HUES64 (cell line): ENCODE results near the gene AQP4.

Experiments used
- H3K27ac ChIP-seq: 2 replicates; pipeline ENCODE4 v1.7.0; 2013; ENCODE audit warnings: low read depth, low read length, inconsistent platforms
- H3K27me3 ChIP-seq: 2 replicates; pipeline ENCODE4 v1.6.1; 2013; ENCODE audit warnings: mild to moderate bottlenecking, low read length; ENCODE audit not compliant: insufficient read depth
- H3K36me3 ChIP-seq: 2 replicates; pipeline ENCODE4 v1.6.1; 2013; ENCODE audit warnings: mild to moderate bottlenecking, low read length; ENCODE audit not compliant: insufficient read depth
- H3K4me1 ChIP-seq: 2 replicates; pipeline ENCODE4 v1.6.1; 2013; ENCODE audit warnings: mild to moderate bottlenecking, low read length, moderate library complexity; ENCODE audit not compliant: insufficient read depth
- H3K4me3 ChIP-seq: 2 replicates; pipeline ENCODE4 v1.5.1; 2013; ENCODE audit warnings: mild to moderate bottlenecking, low read length, moderate library complexity
- H3K9ac ChIP-seq: 2 replicates; pipeline ENCODE4 v1.6.1; 2013; ENCODE audit warnings: mild to moderate bottlenecking, low read depth, low read length
- H3K9me3 ChIP-seq: 2 replicates; pipeline ENCODE4 v1.6.1; 2013; ENCODE audit warnings: low read depth, low read length; ENCODE audit not compliant: insufficient read depth
- WGBS: fragments of 150-250, 120-280 bp; methylation state at CpG from one replicate; pipeline ENCODE4 v1.1.7; 2013; ENCODE audit warnings: missing lambda C conversion rate; 5-methylcytosine and 5-hydroxymethylcytosine counted together

Gene AQP4

GRCh38 chr18:26803643-26804042, 61.9 kb downstream of the AQP4 start:
- Histone ChIP-seq H3K4me1 (no peaks in the 10 kb centered on the region; the same call in 1 of the 2 replicates), H3K9me3 (no peaks in the 10 kb centered on the region), H3K27ac (no peak overlapping the region), H3K4me3 (no peak overlapping the region), H3K9ac (no peak overlapping the region), H3K27me3 (no peaks in the 10 kb centered on the region), H3K36me3 (no peaks in the 10 kb centered on the region)

GRCh38 chr18:26802330-26803200, 62.9 kb downstream of the AQP4 start:
- Histone ChIP-seq H3K27me3 (no peaks in the 10 kb centered on the region), H3K9ac (no peak overlapping the region)
- 82% methylated on average over 4 of the region's 4 CpGs for WGBS

More at GRCh38 chr18:26802330-26803200, 62.9 kb downstream of the AQP4 start:
- H3K4me3 ChIP-seq, result no peak overlapping the region
- no peak overlapping the region for H3K27ac ChIP-seq
- H3K9me3 ChIP-seq, result no peaks in the 10 kb centered on the region
- no peaks in the 10 kb centered on the region; the same call in 1 of the 2 replicates for H3K4me1 ChIP-seq
- no peaks in the 10 kb centered on the region for H3K36me3 ChIP-seq
